ENCODE data around the gene CFDP1.
A peak's percentile ranks its signal among the peaks of the same experiment; 100 is the strongest.

The CFDP1 gene

DNA sequence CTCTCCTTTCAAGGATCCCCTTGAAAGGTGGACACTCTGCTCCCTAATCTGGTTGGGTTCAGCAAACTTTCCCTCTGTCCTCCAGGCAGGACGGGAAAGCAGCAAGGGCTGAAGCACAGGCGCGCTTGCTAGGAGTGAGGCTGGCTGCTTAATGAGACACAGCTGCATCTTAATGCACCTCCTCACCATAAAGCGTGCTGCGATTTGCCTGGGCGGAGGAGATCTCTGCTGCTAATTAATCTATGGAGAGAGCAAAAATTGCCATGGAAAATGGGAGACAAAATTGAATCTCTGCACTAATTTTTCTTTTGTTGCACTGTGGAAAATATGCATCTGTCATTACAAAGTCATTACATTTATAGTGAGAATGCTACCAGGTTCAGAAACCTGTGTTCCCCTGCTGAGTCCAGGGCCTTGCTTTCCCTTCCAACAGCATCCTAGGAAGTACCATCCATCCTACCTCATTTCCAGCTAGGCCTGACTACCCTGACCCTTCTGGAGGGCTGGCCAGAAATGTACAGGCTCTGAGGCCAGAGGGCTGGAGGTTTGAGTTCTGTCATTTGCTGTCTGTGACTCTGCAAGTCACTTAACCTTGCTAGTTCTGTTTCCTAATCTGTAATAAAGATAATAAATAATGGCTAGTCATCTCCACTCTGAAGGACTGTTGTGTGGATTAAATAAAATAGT, 138.4 kb downstream of the CFDP1 start:
- ChIA-PET POLR2A (interaction anchor here (0.8 to 1.0 kb wide), 2 partner anchors 10 to 13 kb away, joined by 3 to 4 read pairs; no protein-coding TSS in a partner anchor), CTCF (interaction anchor here (0.9 to 2.6 kb wide), 6 partner anchors 10 to 96 kb away, joined by 3 to 8 read pairs (median 7); no protein-coding TSS in a partner anchor)
- no peak for DNase-seq (ENCODE audit: low read depth, low spot score)
- TF ChIP-seq, protein P1, sequence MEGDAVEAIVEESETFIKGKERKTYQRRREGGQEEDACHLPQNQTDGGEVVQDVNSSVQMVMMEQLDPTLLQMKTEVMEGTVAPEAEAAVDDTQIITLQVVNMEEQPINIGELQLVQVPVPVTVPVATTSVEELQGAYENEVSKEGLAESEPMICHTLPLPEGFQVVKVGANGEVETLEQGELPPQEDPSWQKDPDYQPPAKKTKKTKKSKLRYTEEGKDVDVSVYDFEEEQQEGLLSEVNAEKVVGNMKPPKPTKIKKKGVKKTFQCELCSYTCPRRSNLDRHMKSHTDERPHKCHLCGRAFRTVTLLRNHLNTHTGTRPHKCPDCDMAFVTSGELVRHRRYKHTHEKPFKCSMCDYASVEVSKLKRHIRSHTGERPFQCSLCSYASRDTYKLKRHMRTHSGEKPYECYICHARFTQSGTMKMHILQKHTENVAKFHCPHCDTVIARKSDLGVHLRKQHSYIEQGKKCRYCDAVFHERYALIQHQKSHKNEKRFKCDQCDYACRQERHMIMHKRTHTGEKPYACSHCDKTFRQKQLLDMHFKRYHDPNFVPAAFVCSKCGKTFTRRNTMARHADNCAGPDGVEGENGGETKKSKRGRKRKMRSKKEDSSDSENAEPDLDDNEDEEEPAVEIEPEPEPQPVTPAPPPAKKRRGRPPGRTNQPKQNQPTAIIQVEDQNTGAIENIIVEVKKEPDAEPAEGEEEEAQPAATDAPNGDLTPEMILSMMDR (IDR thresholded peaks at IDR 0.05; ENCODE audit: insufficient read depth, low read length, missing control alignments), result no peak
- H3K4me3 ChIP-seq (ENCODE audit: low read depth, low read length), result no peak overlapping the region

GRCh38 chr16:75293772-75294171, 139.5 kb downstream of the CFDP1 start:
- DNase-seq (ENCODE audit: low read depth, low spot score), result no peak
- POLR2A ChIA-PET, result interaction anchor here (0.8 to 1.0 kb wide), 2 partner anchors 11 to 12 kb away, joined by 3 to 4 read pairs; no protein-coding TSS in a partner anchor
- CTCF ChIA-PET, result interaction anchor here (0.9 to 2.6 kb wide), 7 partner anchors 10 to 95 kb away, joined by 3 to 8 read pairs (median 7); no protein-coding TSS in a partner anchor
- H3K4me3 ChIP-seq (ENCODE audit: low read depth, low read length), result peak overlapping the region; percentile 19
- TF ChIP-seq, protein P1 (IDR thresholded peaks at IDR 0.05; ENCODE audit: insufficient read depth, low read length, missing control alignments), result no peak

DNA sequence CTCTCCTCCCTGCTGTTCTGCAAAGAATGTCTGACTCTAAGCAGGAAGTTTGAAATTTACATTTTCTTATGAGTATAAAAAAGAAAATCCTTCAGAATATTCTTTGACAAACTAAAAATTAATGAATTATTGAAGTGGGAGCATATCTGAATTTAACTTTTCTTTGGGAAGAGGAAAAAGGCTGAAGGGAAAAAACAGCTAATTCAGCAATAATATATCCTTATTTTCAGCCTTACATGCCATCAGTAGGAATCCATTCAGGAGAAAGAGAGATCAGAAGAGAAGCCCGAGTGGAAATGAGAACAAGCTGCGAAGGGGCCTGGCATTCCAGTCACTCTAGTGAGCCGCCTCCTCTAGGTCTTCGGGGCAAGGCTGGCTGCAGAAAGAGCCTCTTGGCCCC, 140.1 kb downstream of the CFDP1 start:
- CTCF ChIA-PET, result interaction anchor here (1.3 to 2.6 kb wide), 5 partner anchors 10 to 92 kb away, joined by 3 to 8 read pairs (median 7); no protein-coding TSS in a partner anchor
- POLR2A ChIA-PET, result no interaction called here
- no peak for DNase-seq (ENCODE audit: low read depth, low spot score)
- no peak overlapping the region for H3K4me3 ChIP-seq (ENCODE audit: low read depth, low read length)
- TF ChIP-seq, protein P1 (IDR thresholded peaks at IDR 0.05; ENCODE audit: insufficient read depth, low read length, missing control alignments), result no peak

- TF ChIP-seq, protein P1 (IDR thresholded peaks at IDR 0.05; ENCODE audit: insufficient read depth, low read length, missing control alignments), result no peak
- ChIA-PET CTCF (interaction anchor here (0.9 to 2.6 kb wide), 5 partner anchors 9 to 93 kb away, joined by 3 to 7 read pairs (median 6); no protein-coding TSS in a partner anchor), POLR2A (no interaction called here)
- H3K4me3 ChIP-seq (ENCODE audit: low read depth, low read length), result no peak overlapping the region
- no peak for DNase-seq (ENCODE audit: low read depth, low spot score)
Measured at GRCh38 chr16:75292691-75293090, 140.6 kb downstream of the CFDP1 start.

GRCh38 chr16:75289189-75289588, 144.1 kb downstream of the CFDP1 start:
- ChIA-PET POLR2A (no interaction called here), CTCF (interaction anchor here (1.4 kb wide), 1 partner anchor 112 kb away, joined by 3 read pairs; no protein-coding TSS in a partner anchor)
- TF ChIP-seq, protein P1 (IDR thresholded peaks at IDR 0.05; ENCODE audit: insufficient read depth, low read length, missing control alignments), result no peak
- no peak overlapping the region for H3K4me3 ChIP-seq (ENCODE audit: low read depth, low read length)
- no peak for DNase-seq (ENCODE audit: low read depth, low spot score)

- TF ChIP-seq, protein P1 (IDR thresholded peaks at IDR 0.05; ENCODE audit: insufficient read depth, low read length, missing control alignments), result no peak
- DNase-seq (ENCODE audit: low read depth, low spot score), result no peak
- POLR2A ChIA-PET, result no interaction called here
- CTCF ChIA-PET, result interaction anchor here (1.4 kb wide), 1 partner anchor 112 kb away, joined by 3 read pairs; no protein-coding TSS in a partner anchor
- H3K4me3 ChIP-seq (ENCODE audit: low read depth, low read length), result no peak overlapping the region
Measured at GRCh38 chr16:75288596-75289120, 144.6 kb downstream of the CFDP1 start.

All from AG04449 (cell line).